GM12801 (cell line): ENCODE measurements around the gene PXMP4.

Source experiments
- TF ChIP-seq, protein P1 (sequence below): IDR thresholded peaks from one replicate; pipeline ENCODE4 v1.5.1; 2011; ENCODE audit warnings: control low read depth; ENCODE audit not compliant: insufficient read length; ENCODE audit errors: extremely low read depth

The PXMP4 gene

DNA sequence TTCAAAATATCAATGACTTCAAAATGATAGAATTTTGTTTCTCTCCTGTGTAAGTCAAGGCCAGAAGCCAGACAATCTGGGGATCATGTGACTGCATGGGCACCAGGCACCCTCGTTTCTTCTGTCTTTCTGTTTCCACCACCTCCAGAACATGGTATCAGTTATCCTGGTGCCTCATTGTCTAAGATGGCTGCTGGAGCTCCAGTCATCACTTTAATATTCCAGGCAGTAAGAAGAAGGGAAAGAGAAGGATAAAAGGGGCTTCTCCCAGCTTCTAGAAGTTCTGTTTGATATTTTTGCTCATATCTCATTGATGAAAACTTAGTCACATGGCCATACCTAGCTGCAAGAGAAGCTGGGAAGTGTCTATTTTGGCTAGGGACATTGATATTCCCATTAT, 37.3 kb upstream of the PXMP4 start:
- TF ChIP-seq, protein P1, sequence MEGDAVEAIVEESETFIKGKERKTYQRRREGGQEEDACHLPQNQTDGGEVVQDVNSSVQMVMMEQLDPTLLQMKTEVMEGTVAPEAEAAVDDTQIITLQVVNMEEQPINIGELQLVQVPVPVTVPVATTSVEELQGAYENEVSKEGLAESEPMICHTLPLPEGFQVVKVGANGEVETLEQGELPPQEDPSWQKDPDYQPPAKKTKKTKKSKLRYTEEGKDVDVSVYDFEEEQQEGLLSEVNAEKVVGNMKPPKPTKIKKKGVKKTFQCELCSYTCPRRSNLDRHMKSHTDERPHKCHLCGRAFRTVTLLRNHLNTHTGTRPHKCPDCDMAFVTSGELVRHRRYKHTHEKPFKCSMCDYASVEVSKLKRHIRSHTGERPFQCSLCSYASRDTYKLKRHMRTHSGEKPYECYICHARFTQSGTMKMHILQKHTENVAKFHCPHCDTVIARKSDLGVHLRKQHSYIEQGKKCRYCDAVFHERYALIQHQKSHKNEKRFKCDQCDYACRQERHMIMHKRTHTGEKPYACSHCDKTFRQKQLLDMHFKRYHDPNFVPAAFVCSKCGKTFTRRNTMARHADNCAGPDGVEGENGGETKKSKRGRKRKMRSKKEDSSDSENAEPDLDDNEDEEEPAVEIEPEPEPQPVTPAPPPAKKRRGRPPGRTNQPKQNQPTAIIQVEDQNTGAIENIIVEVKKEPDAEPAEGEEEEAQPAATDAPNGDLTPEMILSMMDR, result no peak

DNA sequence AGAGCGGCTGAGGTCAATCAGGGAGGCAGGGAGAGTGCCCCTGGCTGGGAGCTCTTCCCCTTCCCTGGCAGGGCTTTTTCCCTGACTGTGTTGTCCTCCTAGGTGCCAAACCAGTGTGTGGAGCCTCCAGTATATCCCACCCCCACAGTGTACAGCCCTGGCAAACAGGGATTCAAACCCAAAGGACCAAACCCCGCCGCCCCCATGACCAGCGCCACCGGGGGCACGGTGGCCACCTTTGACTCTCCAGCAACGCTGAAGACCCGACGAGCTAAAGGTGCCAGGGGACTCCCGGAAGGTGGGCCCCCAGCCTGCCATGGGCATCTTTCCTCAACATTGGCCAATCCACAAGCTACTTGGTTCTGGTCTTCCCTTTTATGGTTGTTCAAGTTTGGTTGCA, 36.9 kb upstream of the PXMP4 start:
- TF ChIP-seq, protein P1, result no peak

DNA sequence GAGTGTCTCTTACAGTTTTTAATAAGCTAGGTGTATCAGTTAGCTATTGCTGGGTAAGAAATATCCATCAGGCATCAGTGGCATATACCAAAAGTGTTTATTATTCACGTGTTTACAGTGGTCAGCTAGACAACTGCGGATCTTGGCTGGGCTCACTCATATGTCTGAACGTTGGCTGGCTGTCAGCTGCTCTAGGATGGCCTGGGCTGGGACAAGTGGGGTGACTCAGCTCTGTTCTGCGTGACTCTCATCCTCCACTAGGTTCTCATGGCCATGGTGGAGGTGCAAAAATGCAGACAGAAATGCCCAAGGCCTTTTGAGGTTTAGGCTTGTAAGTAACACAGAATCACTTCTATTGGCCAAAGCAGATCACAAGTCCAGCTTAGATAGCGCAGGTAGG, 33.7 kb upstream of the PXMP4 start:
- TF ChIP-seq, protein P1, result no peak

DNA sequence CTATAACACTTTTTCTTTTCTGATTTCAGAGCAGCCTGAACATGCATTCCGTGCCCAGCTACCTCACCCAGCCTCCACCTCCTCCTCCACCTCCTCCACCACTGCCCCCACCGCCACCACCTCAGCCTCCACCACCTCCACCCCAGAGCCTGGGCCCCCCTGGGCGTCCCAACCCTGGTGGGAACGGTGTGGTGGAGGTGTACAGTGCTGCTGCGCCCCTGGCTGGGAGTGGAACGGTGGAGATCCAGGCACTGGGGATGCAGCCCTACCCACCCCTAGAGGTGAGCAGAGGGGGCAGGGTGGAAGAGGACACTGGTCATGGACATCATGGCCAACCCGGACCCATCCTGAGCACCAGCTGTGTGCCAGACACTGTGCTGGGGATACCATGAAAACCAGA, 33.0 kb upstream of the PXMP4 start:
- TF ChIP-seq, protein P1, result no peak

DNA sequence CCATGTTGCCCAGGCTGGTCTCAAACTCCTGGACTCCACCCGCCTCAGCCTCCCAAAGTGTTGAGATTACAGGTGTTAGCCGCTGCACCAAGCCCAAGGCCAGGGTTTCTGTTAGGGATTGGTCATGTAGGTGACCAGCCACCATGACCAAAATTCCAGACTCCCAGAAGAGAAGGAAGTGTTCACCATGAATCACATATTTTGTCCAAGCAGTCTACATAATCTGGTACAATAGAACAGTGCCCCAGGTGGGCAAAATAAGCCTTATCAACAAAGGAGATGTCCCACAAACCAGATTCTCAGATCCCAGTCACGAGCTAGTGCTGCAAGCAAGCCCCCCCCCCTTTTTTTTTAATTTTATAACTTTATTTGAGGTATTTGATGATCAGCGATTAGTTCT, 31.7 kb upstream of the PXMP4 start:
- TF ChIP-seq, protein P1, result no peak

- TF ChIP-seq, protein P1, result no peak
Measured at GRCh38 chr20:33746325-33746998, 26.4 kb upstream of the PXMP4 start.

DNA sequence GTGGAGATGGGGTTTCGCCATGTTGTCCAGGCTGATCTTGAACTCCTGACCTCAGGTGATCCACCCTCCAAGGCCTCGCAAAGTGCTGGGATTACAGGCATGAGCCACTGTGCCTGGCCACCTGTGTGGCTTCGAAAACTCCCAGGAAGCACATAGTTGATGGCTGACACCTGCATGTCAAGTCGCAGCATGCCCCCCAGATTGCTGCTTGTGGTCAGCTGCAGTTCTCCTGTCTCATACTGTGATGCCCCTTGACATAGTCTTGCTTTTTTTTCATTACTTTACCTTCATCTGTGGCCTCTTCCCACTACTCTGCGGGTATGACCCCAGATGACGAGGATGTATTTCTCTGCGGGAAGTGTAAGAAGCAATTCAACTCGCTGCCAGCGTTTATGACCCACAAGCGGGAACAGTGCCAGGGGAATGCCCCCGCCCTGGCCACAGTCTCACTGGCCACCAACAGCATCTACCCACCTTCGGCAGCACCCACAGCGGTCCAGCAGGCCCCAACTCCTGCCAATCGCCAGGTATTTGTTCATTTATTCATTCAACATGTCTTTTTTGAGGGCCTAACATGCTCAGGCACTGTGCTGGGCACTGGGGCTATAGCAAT, 24.8 kb upstream of the PXMP4 start:
- TF ChIP-seq, protein P1, result no peak
